NCI-H2227 (cell line): ENCODE data around the gene THEMIS.
"Not testable (repeated sequence)": the region's sequence is repeated elsewhere in the genome, so short reads cannot be mapped to it uniquely, and the experiment has no call there.

Experiments
- DNase-seq: peaks from one replicate; lab custom pipeline; 2025; ENCODE audit not compliant: unreplicated experiment; lab: John Stamatoyannopoulos, UW

THEMIS gene

GRCh38 chr6:127914240-127914639 is 13.4 kb upstream of the THEMIS start:
- no peak for DNase-seq

- no peak for DNase-seq
Measured at GRCh38 chr6:127912914-127913313, 12.1 kb upstream of the THEMIS start.

- DNase-seq: no peak
Measured at GRCh38 chr6:127907960-127908640, 7.2 kb upstream of the THEMIS start.

GRCh38 chr6:127904160-127904559 is 3.3 kb upstream of the THEMIS start:
- no peak for DNase-seq

DNA sequence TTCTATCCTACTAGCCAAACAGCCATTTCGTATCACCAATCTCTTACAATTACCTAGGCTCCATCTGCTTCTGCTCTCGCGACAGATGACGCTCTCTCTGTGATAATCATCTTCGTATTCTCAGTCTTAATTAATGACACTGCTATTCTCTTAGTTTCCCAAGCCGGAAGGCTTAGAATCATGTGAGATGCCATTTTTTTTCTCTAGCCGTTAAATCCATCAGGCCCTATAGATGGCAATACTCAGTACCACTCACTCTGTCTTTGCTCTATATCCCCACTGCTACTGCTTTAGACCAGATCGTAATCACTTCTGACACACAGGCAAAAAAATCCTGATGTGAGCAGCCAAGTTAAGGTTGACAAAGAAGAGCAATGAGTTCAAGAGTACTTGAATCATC is 2.1 kb upstream of the THEMIS start:
- DNase-seq: no peak

GRCh38 chr6:127897484-127897883 is 3.4 kb downstream of the THEMIS start:
- no peak for DNase-seq

- no peak for DNase-seq
Measured at GRCh38 chr6:127894051-127894450, 6.8 kb downstream of the THEMIS start.

DNA sequence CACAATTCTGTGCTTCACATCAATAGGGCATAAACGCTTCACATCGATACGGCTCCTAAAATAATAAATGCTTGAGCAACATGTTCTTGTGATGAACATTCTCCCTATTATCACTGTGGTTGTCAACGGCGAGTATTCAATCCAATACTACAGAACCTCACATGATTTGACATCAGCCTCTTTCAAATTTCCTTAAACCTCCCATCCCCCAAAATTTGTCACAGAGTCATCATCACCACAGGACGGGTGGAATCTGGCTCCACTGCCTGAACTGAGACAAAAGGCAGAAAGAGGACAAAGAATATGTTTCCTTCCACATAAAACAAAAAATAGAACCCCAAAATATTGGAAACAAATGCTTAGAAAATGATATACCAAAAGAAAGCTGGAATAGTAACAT is 7.3 kb downstream of the THEMIS start:
- DNase-seq: no peak

DNA sequence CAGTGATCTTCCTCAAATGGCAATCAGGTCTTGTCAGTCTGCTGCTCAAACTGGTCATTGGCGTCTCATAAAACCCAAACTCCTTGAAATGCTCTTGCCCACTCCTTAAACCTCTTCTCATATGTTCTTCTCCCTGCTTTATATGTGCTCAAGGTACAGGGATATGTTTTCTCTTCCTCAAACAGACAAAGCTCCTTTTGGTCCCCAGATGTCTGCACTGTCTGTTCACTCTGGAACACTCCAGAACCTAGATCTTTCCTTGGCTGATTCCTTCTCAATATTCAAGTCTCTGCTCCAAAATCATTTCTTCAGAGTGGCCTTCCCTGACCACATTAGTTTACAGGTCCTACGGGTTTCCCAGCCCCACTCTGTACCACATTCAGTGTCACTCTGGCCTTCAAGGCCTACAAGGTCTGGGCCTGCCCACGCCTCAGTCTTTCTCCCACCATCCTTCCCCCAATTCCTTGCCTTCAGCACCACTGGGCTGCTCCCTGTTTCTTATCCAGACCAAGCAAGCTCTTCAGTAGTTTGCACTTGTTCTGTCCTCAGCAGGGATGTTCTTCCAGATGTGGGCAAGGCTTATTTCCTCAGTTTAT is 9.0 kb downstream of the THEMIS start:
- no peak for DNase-seq

GRCh38 chr6:127886603-127887002 is 14.3 kb downstream of the THEMIS start:
- DNase-seq: no peak

DNA sequence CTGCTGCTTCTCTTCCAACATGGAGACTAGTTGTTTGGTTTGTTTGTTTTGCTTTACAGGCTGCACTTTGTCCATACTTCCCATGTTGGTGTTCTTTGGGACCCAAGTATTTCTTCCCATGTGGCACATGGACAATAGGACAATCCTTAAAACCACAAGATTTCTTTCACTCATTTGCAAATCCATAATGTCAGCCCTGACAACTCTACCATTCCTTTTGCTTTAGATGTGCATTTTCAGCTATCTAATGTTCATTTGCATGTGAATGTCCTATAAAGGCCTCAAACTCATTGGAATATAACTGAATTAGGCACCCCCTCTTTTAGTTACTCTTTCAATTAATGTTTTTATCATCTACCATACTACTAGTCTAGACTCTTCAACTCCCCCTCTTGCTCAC is 16.7 kb downstream of the THEMIS start:
- DNase-seq: no peak

DNA sequence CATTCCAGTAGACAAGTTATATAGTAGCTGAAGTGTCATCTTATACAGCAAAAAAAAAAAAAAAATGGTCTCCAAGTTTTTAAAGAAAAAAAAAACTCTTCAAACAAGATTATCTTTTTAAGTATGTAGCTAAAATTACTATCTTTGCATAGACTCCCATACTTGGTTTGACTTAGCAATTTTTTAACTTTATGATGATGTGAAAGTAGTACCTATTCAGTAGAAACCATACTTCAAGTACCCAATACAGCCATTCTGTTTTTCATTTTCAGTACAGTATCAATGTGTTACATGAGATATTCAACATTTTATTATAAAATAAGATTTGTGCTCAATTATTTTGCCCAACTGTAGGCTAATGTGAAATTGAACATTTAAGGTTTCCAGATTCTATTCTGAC is 18.9 kb downstream of the THEMIS start:
- DNase-seq: not testable (repeated sequence)

DNA sequence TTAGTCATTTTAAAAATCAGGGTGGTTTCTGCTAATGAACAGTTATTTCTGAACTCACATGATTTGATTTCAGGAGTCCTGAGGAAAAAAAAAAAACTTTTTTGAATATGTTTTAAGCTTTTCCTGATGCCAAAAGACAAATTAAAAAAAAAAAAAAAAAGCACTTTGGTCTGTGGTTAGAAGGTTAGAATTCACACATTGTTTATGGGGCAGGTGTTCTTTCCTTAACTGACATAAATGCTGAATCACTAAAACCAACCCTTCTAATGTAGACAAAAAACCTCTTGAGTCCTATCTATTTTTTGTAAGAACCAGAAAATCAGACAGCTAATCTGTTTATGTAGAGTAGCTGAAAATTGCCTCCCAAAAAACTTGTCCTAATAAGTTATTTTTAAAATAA is 20.4 kb downstream of the THEMIS start:
- no peak for DNase-seq

DNA sequence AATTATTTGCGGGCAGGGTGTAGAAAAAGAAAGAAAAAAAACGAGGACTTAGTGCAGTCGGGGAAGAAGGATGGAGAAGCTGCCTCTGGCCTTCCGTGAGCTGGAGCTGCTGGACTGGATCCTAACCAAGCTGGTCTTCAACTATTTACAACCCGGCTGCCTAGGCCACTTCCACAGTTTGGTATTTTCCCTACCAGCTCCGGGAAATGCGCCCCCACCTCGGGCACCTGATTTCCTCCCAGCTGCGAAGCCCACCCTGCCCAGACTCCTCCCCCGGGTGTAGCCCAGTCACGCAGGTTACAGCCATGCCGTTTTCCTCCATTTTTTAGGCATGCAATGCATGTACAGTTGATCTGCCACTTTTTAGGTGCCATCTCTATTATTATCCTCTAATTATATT is 21.2 kb downstream of the THEMIS start:
- DNase-seq: peak; percentile 86

DNA sequence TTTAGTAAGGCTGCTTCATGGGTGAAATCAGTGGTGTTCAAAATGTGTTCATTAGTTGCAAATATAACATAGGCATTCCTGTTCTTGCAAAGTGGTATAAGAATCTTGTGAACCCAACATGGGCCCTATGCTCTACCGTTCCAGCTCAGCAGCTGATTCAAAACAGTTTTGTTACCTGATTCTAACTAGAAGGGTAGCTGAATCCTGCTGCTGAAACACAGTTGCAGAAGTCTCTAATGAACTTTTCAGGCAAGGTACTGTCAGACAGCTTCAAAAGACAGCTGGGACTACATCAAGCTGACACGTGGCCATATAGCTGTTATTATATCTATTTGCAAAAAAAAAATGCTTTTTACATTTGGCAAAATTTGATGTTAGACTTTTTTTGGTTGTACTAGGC is 22.7 kb downstream of the THEMIS start:
- DNase-seq: no peak

DNA sequence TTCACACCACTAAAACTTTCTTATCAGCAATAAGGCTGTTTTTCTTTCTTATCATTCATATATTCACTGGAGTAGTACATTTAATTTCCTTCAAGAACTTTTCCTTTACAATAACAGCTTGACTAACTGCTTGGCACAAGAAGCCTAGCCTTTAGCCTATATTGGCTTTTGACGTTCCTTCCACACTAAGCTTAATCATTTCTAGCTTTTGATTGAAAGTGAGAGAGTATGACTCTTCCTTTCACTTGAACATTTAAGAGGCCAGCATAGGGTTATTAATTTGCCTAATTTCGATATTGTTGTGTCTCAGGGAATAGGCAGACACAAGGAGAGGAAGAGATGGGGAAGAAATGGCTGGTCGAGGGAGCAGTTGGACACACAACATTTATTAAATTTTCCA is 23.6 kb downstream of the THEMIS start:
- DNase-seq: no peak

DNA sequence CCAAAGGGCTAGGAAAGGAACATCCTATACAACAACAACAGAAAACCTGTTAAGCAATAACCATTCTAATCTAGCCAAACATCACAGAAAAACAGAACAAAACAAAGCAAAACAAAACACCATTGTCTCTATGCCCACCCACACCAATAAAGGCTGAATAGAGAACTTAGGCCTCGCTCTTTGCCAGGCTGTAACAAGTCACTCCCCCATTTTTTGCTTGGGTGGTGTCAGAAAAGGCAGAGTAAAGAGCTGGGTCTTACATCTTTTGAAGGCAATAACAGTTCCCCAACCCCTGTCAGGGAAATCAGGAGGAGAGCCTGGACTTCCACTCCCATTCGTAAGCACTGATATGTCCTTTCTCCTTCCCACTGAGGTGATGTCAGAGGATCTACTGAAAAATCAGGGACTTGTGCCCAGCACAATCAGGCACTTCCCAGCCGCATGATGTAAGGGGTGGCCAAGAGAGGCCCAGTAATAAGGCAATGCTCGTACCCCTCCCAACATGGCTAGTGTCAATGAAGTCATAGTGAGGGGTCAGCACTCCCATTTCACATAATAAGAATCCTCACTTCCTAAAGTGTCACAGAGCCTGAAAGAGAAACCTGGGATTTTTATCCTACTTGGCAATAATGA is 31.0 kb downstream of the THEMIS start:
- no peak for DNase-seq

- no peak for DNase-seq
Measured at GRCh38 chr6:127869183-127869582, 31.7 kb downstream of the THEMIS start.

- DNase-seq: no peak
Measured at GRCh38 chr6:127868338-127868737, 32.5 kb downstream of the THEMIS start.

DNA sequence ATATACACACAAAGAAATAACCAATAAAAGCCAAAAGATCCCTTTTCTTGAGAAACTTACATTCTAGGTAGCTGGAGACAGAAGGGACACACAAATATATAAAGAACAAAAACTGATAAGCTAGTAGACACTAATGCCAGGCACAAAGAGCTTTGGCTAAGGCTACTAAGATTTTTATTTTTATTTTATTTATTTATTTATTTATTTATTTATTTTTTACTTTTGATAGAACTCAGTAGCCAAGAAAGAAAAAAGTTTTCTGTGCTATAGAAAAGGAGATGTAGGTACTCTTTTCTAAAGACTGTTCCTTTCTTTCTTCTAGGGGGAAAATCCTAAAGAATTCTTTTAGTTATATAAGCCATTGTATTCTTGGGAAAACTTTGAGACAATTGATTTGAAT is 34.1 kb downstream of the THEMIS start:
- DNase-seq: no peak

DNA sequence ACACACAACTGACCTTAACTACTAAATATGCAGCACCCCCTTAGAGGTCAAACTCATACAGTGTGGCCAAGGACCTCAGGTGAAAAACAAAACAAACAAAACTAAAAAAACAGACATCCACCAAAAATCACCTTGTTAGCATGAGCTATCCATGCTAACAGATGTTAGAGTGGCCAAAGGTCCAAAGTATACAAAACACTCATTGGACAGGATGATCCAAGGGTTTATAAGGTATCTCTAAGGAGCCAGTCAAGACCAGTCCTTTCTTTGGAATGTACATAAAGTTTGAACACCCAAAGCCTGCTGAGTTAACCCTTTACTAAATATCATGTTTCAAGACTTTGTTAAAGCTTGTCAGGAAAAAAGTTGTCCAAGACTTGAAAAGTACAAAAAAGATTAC is 35.8 kb downstream of the THEMIS start:
- DNase-seq: no peak

DNA sequence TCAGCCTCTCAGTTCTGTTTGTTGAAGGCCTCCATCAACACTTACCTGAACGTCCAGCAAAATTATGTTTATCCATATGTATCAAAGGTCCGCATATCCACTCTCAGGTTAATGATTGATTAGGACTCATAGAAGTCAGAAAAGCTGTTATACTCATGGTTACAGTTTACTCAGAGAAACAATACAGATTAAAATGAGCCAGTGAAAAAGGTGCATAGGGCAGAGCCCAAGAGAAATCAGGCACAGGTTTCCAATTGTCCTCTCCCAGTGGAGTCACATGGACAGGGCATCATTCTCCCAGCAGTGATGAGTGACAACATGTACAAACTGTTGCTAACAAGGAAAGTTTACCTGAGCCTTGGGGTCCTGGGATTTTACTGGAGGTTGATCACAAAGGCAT is 36.2 kb downstream of the THEMIS start:
- no peak for DNase-seq

DNA sequence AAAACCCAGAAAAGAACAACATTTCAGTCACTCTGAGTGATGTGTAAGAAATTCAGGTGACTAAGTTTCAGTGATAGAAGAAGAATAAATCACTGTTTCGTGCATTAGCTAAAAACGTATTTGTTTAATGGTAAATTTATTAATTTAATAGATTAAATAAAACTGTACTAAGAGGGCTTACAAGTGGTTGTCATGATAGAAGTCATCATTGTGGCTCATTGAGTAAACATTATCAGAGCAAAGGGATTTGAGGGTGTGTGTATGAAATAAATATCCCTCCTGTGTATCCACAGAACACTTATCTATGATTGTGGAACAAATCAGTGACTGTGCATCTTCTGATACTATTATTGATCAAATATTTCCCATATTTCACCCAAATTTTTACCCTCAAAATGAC is 40.1 kb downstream of the THEMIS start:
- no peak for DNase-seq
